SU-DHL-6 (cell line): Measurements from ENCODE around the gene IL10RA.

Experiments
- H2AFZ ChIP-seq: fragments of 200-600 bp; sonication (generic); 2 replicates; pipeline ENCODE4 v1.6.1; 2014; ENCODE audit warnings: low read depth, mild to moderate bottlenecking, moderate library complexity, mixed read lengths, antibody characterized with exemption, low read length; ENCODE audit not compliant: severe bottlenecking
- H3F3A ChIP-seq: fragments of 200-600 bp; shearing (Covaris generic); 2 replicates; pipeline ENCODE4 v1.6.0; 2016; ENCODE audit warnings: antibody characterized with exemption, mild to moderate bottlenecking; ENCODE audit not compliant: insufficient read depth
- H3K27ac ChIP-seq: fragments of 200-600 bp; sonication (generic); 2 replicates; pipeline ENCODE4 v1.5.1; 2016; ENCODE audit warnings: low read depth, mild to moderate bottlenecking, low read length, moderate library complexity, mixed read lengths
- H3K27me3 ChIP-seq: fragments of 200-600 bp; sonication (generic), shearing (Covaris generic); 2 replicates; pipeline ENCODE4 v1.6.0; 2014; ENCODE audit warnings: mild to moderate bottlenecking, low read length
- H3K36me3 ChIP-seq: fragments of 200-600 bp; sonication (generic); 2 replicates; pipeline ENCODE4 v1.6.1; 2014; ENCODE audit warnings: mild to moderate bottlenecking, low read length, mixed read lengths
- H3K4me2 ChIP-seq: fragments of 300-600, 200-600 bp; shearing (Covaris generic), sonication (generic); 2 replicates; pipeline ENCODE4 v1.6.0; 2014; ENCODE audit warnings: low read length, low read depth, mild to moderate bottlenecking; ENCODE audit not compliant: poor library complexity, severe bottlenecking
- H3K4me3 ChIP-seq: fragments of 200-600 bp; sonication (generic); 2 replicates; pipeline ENCODE4 v1.5.1; 2014; ENCODE audit warnings: antibody characterized with exemption, low read length, mild to moderate bottlenecking, mixed read lengths; ENCODE audit not compliant: insufficient read depth, poor library complexity, severe bottlenecking
- H3K79me2 ChIP-seq: fragments of 200-600 bp; sonication (generic); 2 replicates; pipeline ENCODE4 v1.6.1; 2014; ENCODE audit warnings: mild to moderate bottlenecking, low read length, moderate library complexity; ENCODE audit not compliant: insufficient read depth
- H3K9ac ChIP-seq: fragments of 200-600 bp; sonication (generic); 2 replicates; pipeline ENCODE4 v1.7.0; 2014; ENCODE audit warnings: mild to moderate bottlenecking, low read length
- H3K9me2 ChIP-seq: fragments of 200-600 bp; sonication (generic); replicated peaks from 2 replicates; pipeline ENCODE4 v1.6.1; 2014; ENCODE audit warnings: low read length; ENCODE audit not compliant: insufficient read depth
- H3K9me3 ChIP-seq: fragments of 200-600 bp; sonication (generic); 2 replicates; pipeline ENCODE4 v1.6.1; 2014; ENCODE audit warnings: low read length, mixed read lengths; ENCODE audit not compliant: insufficient read depth
- H4K20me1 ChIP-seq: fragments of 200-600 bp; sonication (generic); 2 replicates; pipeline ENCODE4 v1.6.1; 2014; ENCODE audit warnings: low read depth, mild to moderate bottlenecking, antibody characterized with exemption, low read length, moderate library complexity, mixed read lengths
- CTCF ChIP-seq: fragments of 200-600 bp; sonication (generic); IDR thresholded peaks from one replicate; pipeline ENCODE4 v1.5.1; 2017; ENCODE audit warnings: antibody characterized with exemption, mild to moderate bottlenecking, low read length, moderate library complexity; ENCODE audit not compliant: insufficient read depth, poor library complexity, severe bottlenecking
- EZH2phosphoT487 ChIP-seq: fragments of 200-600 bp; sonication (generic), shearing (Covaris generic); conservative IDR thresholded peaks from 2 replicates; pipeline ENCODE4 v1.6.1; 2018; ENCODE audit warnings: mild to moderate bottlenecking, antibody characterized with exemption, low read length, moderate library complexity, mixed read lengths

IL10RA gene

DNA sequence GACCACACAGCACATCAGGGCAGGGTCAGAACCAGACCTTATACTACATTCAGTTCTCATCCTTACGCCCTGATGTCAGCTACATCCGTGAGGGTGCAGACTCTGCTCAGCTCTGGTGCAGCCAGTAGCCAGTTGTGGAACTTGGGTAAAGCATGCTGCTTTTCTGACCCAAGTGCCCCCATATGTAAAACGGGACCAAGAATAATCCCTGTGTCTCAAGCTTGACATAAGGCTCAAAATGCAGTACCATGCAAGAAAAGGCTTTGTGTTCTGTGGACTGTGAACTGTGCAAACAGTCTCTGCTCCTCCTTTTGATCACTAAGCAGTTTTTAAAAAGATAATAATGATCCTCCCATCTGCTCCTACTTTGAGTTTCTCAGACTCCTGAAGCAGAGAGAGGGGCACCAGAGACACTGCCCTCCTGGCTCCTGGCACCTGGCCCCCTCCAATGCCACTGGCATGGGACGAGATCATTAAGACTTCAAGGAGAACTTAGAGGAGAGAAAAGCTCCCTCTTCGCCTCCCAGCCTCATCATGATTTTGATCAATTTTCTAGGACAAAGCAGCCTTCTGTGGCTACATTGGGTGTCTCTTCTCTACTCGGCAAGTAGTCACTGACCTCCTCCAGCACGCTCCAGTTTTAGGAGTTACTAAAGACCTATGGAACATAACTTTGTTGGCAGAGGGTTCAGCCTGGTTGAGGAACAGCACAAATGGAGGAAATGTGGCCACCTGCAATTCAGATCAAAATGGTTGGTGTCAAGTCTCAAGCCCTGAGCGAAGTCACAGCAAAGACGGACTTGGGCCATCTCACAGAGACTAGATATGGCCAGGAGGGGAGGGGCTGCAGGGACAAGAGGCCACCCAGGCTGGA is 23.9 kb downstream of the IL10RA start:
- H3K9me2 ChIP-seq = no peaks in the 10 kb centered on the region
- peak overlapping the region; percentile 98 for H3K27ac ChIP-seq
- no peaks in the 10 kb centered on the region for H3K27me3 ChIP-seq
- H3K4me3 ChIP-seq = peak overlapping the region; percentile 6
- TF ChIP-seq EZH2phosphoT487 (no peak), CTCF (no peak)
- H3K9ac ChIP-seq = peak overlapping the region; percentile 68
- no peak overlapping the region for H2AFZ ChIP-seq
- no peaks in the 10 kb centered on the region for H3K9me3 ChIP-seq
- peaks cover 60% of the 10 kb centered on the region for H3F3A ChIP-seq
- no peaks in the 10 kb centered on the region for H4K20me1 ChIP-seq
- no peaks in the 10 kb centered on the region for H3K79me2 ChIP-seq
- peak overlapping the region; percentile 74 for H3K4me2 ChIP-seq
- H3K36me3 ChIP-seq = no peaks in the 10 kb centered on the region

DNA sequence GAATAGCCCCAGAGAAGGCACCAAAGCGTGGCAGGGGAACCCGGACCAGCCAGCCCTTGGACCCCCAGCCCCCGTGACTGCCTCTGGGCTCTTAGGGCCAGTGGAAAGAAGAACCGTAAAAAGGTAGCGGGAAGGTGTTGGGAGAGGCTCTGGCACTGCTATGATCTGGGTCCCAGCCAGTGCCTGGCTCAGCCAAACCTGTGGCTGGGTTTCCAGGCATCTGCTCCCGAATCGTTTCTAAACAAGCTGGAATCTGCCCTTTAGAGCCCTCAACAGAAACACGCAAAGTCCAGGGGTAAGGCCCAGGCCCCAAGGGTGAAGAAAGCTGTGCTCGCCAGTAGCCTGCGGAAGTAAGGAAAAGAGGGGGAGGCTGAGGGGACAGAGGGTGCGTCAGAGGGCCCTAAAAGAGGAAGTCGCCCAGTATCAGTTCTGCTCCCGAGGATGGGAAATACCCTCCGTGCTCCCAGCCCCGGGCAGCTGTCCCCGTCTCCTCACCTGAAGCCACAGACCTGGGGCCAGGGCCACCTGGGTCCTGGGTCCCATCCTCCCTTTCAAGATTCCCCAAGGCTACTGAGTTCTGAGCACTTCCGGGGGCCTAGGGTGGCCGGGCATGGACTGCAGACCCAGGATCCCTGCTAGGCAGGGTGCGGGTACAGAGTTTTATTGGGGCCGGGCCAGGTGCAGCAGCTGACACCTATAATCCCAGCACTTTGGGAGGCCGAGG is 24.7 kb downstream of the IL10RA start:
- Histone ChIP-seq H2AFZ (no peak overlapping the region), H4K20me1 (no peaks in the 10 kb centered on the region), H3K27me3 (no peaks in the 10 kb centered on the region), H3K9me2 (no peaks in the 10 kb centered on the region), H3K9ac (peak overlapping the region; percentile 68), H3K4me2 (peak overlapping the region; percentile 74), H3F3A (peaks cover 60% of the 10 kb centered on the region), H3K27ac (peak overlapping the region; percentile 98), H3K79me2 (no peaks in the 10 kb centered on the region), H3K4me3 (peak overlapping the region; percentile 6), H3K9me3 (no peaks in the 10 kb centered on the region), H3K36me3 (no peaks in the 10 kb centered on the region)
- TF ChIP-seq CTCF (no peak), EZH2phosphoT487 (no peak)

- H3K27ac ChIP-seq = peak overlapping the region; percentile 98
- no peak overlapping the region for H2AFZ ChIP-seq
- peaks cover 52% of the 10 kb centered on the region for H3F3A ChIP-seq
- H3K36me3 ChIP-seq = no peaks in the 10 kb centered on the region
- H3K9me2 ChIP-seq = no peaks in the 10 kb centered on the region
- H4K20me1 ChIP-seq = no peaks in the 10 kb centered on the region
- H3K9me3 ChIP-seq = peaks cover 4% of the 10 kb centered on the region; the same call in 1 of the 2 replicates
- H3K27me3 ChIP-seq = no peaks in the 10 kb centered on the region
- H3K9ac ChIP-seq = peak overlapping the region; percentile 68
- no peak overlapping the region for H3K4me3 ChIP-seq
- TF ChIP-seq CTCF (no peak), EZH2phosphoT487 (0 out of 2 replicates have a peak, but pooled peaks have one; percentile 28)
- peak overlapping the region; percentile 74 for H3K4me2 ChIP-seq
- no peaks in the 10 kb centered on the region for H3K79me2 ChIP-seq
Measured at GRCh38 chr11:118012083-118012669, 26.0 kb downstream of the IL10RA start.
